ENCODE results near the gene HSD17B12.

- TF ChIP-seq CTCF (IDR thresholded peaks at IDR 0.05) (peak in 2 of 3 experiments; percentile 10 to 27), POLR2A (IDR thresholded peaks at IDR 0.05; ENCODE audit: low read depth) (no peak), POLR2AphosphoS5 (IDR thresholded peaks at IDR 0.05) (no peak), EP300 (IDR thresholded peaks at IDR 0.05) (no peak)
Measured at GRCh38 chr11:43708776-43709175, 28.2 kb downstream of the HSD17B12 start.
